ENCODE data around the gene RYR2. TPM values are rescaled to one million over a fixed set of nuclear protein-coding genes. Genes with fewer than 3 reads are reported as not detected.

The RYR2 gene
- total RNA-seq, 1 experiment from 2014 or later, result 2.8 TPM

GRCh38 chr1:237709355-237709754, 667.4 kb downstream of the RYR2 start:
- H3K27me3 ChIP-seq (replicated peaks; ENCODE audit: insufficient read depth, low read depth, low read length, poor library complexity), result no peaks in the 10 kb centered on the region
- no peaks in the 10 kb centered on the region for H3K36me3 ChIP-seq (ENCODE audit: insufficient read depth, low read length, poor library complexity, severe bottlenecking)
- ChIA-PET CTCF (no interaction called here), POLR2A (ENCODE audit: low non-redundant PET) (no interaction called here)
- H3K4me3 ChIP-seq (ENCODE audit: low read depth, low read length, poor library complexity, severe bottlenecking), result no peak overlapping the region
- H3K4me1 ChIP-seq (ENCODE audit: insufficient read depth, low read length, poor library complexity, severe bottlenecking), result no peaks in the 10 kb centered on the region
- intact Hi-C loops (cut with micrococcal nuclease; ENCODE audit: unreplicated experiment), result no loop called here
- H3K9me3 ChIP-seq (ENCODE audit: low read depth, low read length, poor library complexity, severe bottlenecking), result no peaks in the 10 kb centered on the region
- no TSS peak for BruUV-seq (replicated peaks)
- TF ChIP-seq CTCF (conservative IDR thresholded peaks at IDR 0.05; ENCODE audit: low read depth, low read length) (no peak), EZH2 (IDR thresholded peaks at IDR 0.05; ENCODE audit: borderline replicate concordance, low read depth, low read length, poor library complexity, severe bottlenecking) (no peak)
- no peak overlapping the region for H3K27ac ChIP-seq (ENCODE audit: low read depth, low read length, poor library complexity, severe bottlenecking)
- DNase-seq (ENCODE audit: low spot score), result no peak

- no peaks in the 10 kb centered on the region for H3K36me3 ChIP-seq (ENCODE audit: insufficient read depth, low read length, poor library complexity, severe bottlenecking)
- ChIA-PET CTCF (no interaction called here), POLR2A (ENCODE audit: low non-redundant PET) (no interaction called here)
- no peak overlapping the region for H3K27ac ChIP-seq (ENCODE audit: low read depth, low read length, poor library complexity, severe bottlenecking)
- BruUV-seq (replicated peaks), result no TSS peak
- TF ChIP-seq EZH2 (IDR thresholded peaks at IDR 0.05; ENCODE audit: borderline replicate concordance, low read depth, low read length, poor library complexity, severe bottlenecking) (no peak), CTCF (conservative IDR thresholded peaks at IDR 0.05; ENCODE audit: low read depth, low read length) (no peak)
- H3K27me3 ChIP-seq (replicated peaks; ENCODE audit: insufficient read depth, low read depth, low read length, poor library complexity), result no peaks in the 10 kb centered on the region
- intact Hi-C loops (cut with micrococcal nuclease; ENCODE audit: unreplicated experiment), result no loop called here
- H3K9me3 ChIP-seq (ENCODE audit: low read depth, low read length, poor library complexity, severe bottlenecking), result no peaks in the 10 kb centered on the region
- H3K4me3 ChIP-seq (ENCODE audit: low read depth, low read length, poor library complexity, severe bottlenecking), result no peak overlapping the region
- no peak for DNase-seq (ENCODE audit: low spot score)
- no peaks in the 10 kb centered on the region for H3K4me1 ChIP-seq (ENCODE audit: insufficient read depth, low read length, poor library complexity, severe bottlenecking)
These were observed 669.3 kb downstream of the RYR2 start for GRCh38 chr1:237711281-237711680.

DNA sequence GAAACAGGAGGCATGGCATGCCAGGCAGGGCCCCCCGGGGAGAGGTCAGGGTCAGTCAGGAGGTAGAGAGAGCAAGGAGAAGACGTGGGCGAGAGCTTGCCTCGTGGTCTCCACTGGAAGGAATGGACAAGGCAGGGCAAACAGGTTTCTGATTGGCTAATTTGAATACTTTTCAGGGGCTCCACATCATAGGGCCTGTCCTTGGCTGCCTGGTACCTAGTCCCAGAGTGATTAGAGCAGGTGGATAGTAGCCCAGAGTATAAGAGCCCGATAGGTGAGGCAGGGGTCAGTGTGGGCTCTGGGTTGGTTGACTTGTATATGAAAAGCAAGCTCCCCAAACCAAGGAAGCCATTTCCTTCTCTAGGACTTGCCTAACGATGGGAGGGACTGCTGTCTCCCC, 670.1 kb downstream of the RYR2 start:
- H3K4me3 ChIP-seq (ENCODE audit: low read depth, low read length, poor library complexity, severe bottlenecking), result no peak overlapping the region
- TF ChIP-seq EZH2 (IDR thresholded peaks at IDR 0.05; ENCODE audit: borderline replicate concordance, low read depth, low read length, poor library complexity, severe bottlenecking) (no peak), CTCF (conservative IDR thresholded peaks at IDR 0.05; ENCODE audit: low read depth, low read length) (no peak)
- H3K4me1 ChIP-seq (ENCODE audit: insufficient read depth, low read length, poor library complexity, severe bottlenecking), result no peaks in the 10 kb centered on the region
- ChIA-PET CTCF (no interaction called here), POLR2A (ENCODE audit: low non-redundant PET) (no interaction called here)
- BruUV-seq (replicated peaks), result no TSS peak
- no peak overlapping the region for H3K27ac ChIP-seq (ENCODE audit: low read depth, low read length, poor library complexity, severe bottlenecking)
- no peaks in the 10 kb centered on the region for H3K36me3 ChIP-seq (ENCODE audit: insufficient read depth, low read length, poor library complexity, severe bottlenecking)
- no peaks in the 10 kb centered on the region for H3K27me3 ChIP-seq (replicated peaks; ENCODE audit: insufficient read depth, low read depth, low read length, poor library complexity)
- no peaks in the 10 kb centered on the region for H3K9me3 ChIP-seq (ENCODE audit: low read depth, low read length, poor library complexity, severe bottlenecking)
- no peak for DNase-seq (ENCODE audit: low spot score)
- intact Hi-C loops (cut with micrococcal nuclease; ENCODE audit: unreplicated experiment), result no loop called here

Measured in A673 (cell line).